K562 (cell line): ENCODE results near the gene LYPD6B. TPM values are rescaled to one million over a fixed set of nuclear protein-coding genes. Genes with fewer than 3 reads are reported as not detected.

Experiments used
- ATAC-seq: fragments of 200-7000 bp; cut with Tn5 transposase; 3 replicates; pipeline ENCODE4 v1.9.1; 2020; ENCODE audit warnings: moderate library complexity
- BruUV-seq: library from RNA; stranded (reverse); fragments of 400-500 nt; replicated peaks from 2 replicates; lab custom pipeline; 2021; lab: Mats Ljungman, UMichigan
- CTCF ChIA-PET: fragments of 300-600 bp; formaldehyde crosslinking; extraction: SDS; loops from one replicate; lab custom pipeline; 2021; ENCODE audit warnings: low intra/inter-chr PET ratio; lab: Yijun Ruan, JAX
- POLR2A ChIA-PET: fragments of 300-600, 350-650 bp; sonication (Branson Sonifier 250); formaldehyde crosslinking; extraction: SDS; loops from one replicate; lab custom pipeline; 2021; ENCODE audit warnings: antibody characterized with exemption, inconsistent platforms; lab: Yijun Ruan, JAX
- DNase-seq, 4 experiments: peaks; one replicate each; pipeline versions ENCODE4 v3.0.0 to v3.0.0-alpha.2; 2011 to 2018; ENCODE audit warnings: low spot score in 3 of 4, mixed read lengths in 3 of 4; ENCODE audit errors: extremely low read depth in 1 of 4
- FAIRE-seq: peaks from 2 replicates; lab custom pipeline; 2011; peaks lifted over from hg19 to GRCh38; lab: Jason Lieb, UNC
- H2AFZ ChIP-seq: 2 replicates; pipeline ENCODE4 v1.6.0; 2011; ENCODE audit warnings: low read depth, low read length, control low read depth, inconsistent platforms
- H3K27ac ChIP-seq: fragments of 200-600 bp; 3 replicates; pipeline ENCODE4 v1.8.0; 2011; ENCODE audit warnings: low read depth, mild to moderate bottlenecking, control low read depth, inconsistent platforms, low read length, moderate library complexity, mixed read lengths; ENCODE audit errors: extremely low read depth
- H3K27me3 ChIP-seq, 2 experiments: fragments of 300-600 bp in 1 of 2; 2 replicates in 1 of 2; 3 replicates in 1 of 2; pipeline versions ENCODE4 v1.6.0 to v1.8.0; 2011; ENCODE audit warnings: inconsistent platforms in 2 of 2, low read length in 2 of 2, mild to moderate bottlenecking in 1 of 2, mixed read lengths in 1 of 2, moderate library complexity in 1 of 2; ENCODE audit not compliant: control insufficient read depth in 2 of 2, insufficient read depth in 2 of 2
- H3K36me3 ChIP-seq: fragments of 300-600 bp; 3 replicates; pipeline ENCODE4 v1.8.0; 2011; ENCODE audit warnings: mild to moderate bottlenecking, low read length, inconsistent platforms; ENCODE audit not compliant: control insufficient read depth, insufficient read depth
- H3K4me1 ChIP-seq, 2 experiments: fragments of 200-600 bp in 1 of 2; replicated peaks in 1 of 2; 2 replicates in 1 of 2; 3 replicates in 1 of 2; pipeline versions ENCODE4 v1.5.1 to v1.8.0; 2011; ENCODE audit warnings: inconsistent platforms in 2 of 2, low read length in 2 of 2, mild to moderate bottlenecking in 1 of 2, mixed read lengths in 1 of 2, moderate library complexity in 1 of 2; ENCODE audit not compliant: control insufficient read depth in 2 of 2, insufficient read depth in 2 of 2
- H3K4me2 ChIP-seq: 2 replicates; pipeline ENCODE4 v1.6.1; 2011; ENCODE audit warnings: low read length, control low read depth, inconsistent platforms, mixed read lengths; ENCODE audit not compliant: insufficient read depth
- H3K4me3 ChIP-seq: fragments of 200-600 bp; sonication (generic), shearing (Covaris generic); 2 replicates; pipeline ENCODE4 v1.5.1; 2016; ENCODE audit warnings: control low read depth, inconsistent platforms
- H3K79me2 ChIP-seq: fragments of 200-600 bp; 3 replicates; pipeline ENCODE4 v1.8.0; 2011; ENCODE audit warnings: low read length, inconsistent platforms; ENCODE audit not compliant: control insufficient read depth, insufficient read depth
- H3K9ac ChIP-seq, 2 experiments: 2 replicates each; pipeline versions ENCODE4 v1.6.0 to v1.6.1; 2011; ENCODE audit warnings: low read depth in 2 of 2, low read length in 2 of 2, control low read depth in 1 of 2, inconsistent platforms in 1 of 2, mild to moderate bottlenecking in 1 of 2, mixed read lengths in 1 of 2; ENCODE audit not compliant: insufficient read depth in 1 of 2
- H3K9me1 ChIP-seq: one replicate; pipeline ENCODE4 v1.6.0; 2011; ENCODE audit warnings: inconsistent platforms, mild to moderate bottlenecking, low read length, moderate library complexity; ENCODE audit not compliant: control insufficient read depth, insufficient read depth
- H3K9me3 ChIP-seq: replicated peaks from 2 replicates; pipeline ENCODE4 v1.5.1; 2011; ENCODE audit warnings: low read depth, low read length, inconsistent platforms; ENCODE audit not compliant: control insufficient read depth, insufficient read depth
- H4K20me1 ChIP-seq: replicated peaks from 2 replicates; pipeline ENCODE4 v1.6.1; 2011; ENCODE audit warnings: low read length, inconsistent platforms, mixed read lengths; ENCODE audit not compliant: control insufficient read depth, insufficient read depth
- ARID1B ChIP-seq: fragments of 450-650 bp; IDR thresholded peaks from 2 replicates; pipeline ENCODE4 v1.6.1; 2016; ENCODE audit warnings: antibody characterized with exemption, mild to moderate bottlenecking, inconsistent platforms
- EP300 ChIP-seq: IDR thresholded peaks from 2 replicates; pipeline ENCODE4 v1.6.1; 2012; ENCODE audit warnings: low read length, improper control_type of control experiment
- GTF2F1 ChIP-seq: IDR thresholded peaks from 2 replicates; pipeline ENCODE4 v1.6.1; 2011; ENCODE audit warnings: low read depth, low read length, improper control_type of control experiment
- KAT2B ChIP-seq: IDR thresholded peaks from one replicate; pipeline ENCODE4 v1.6.1; 2012; ENCODE audit warnings: low read depth, mild to moderate bottlenecking, control low read depth, inconsistent platforms, low read length, moderate library complexity
- MAX ChIP-seq: sonication (generic); formaldehyde crosslinking; IDR thresholded peaks from 2 replicates; pipeline ENCODE4 v1.9.0; 2022; ENCODE audit warnings: mild to moderate bottlenecking, missing genetic modification reagents
- NFIC ChIP-seq: fragments of 450-650 bp; IDR thresholded peaks from 2 replicates; pipeline ENCODE4 v1.6.1; 2017; ENCODE audit warnings: mild to moderate bottlenecking, inconsistent platforms
- NFIX ChIP-seq: fragments of 250-450 bp; sonication (Bioruptor Pico); IDR thresholded peaks from 2 replicates; pipeline ENCODE4 v1.4.0; 2020; ENCODE audit warnings: low read depth, mild to moderate bottlenecking, moderate library complexity
- PRDM10 ChIP-seq: fragments of 450-650 bp; IDR thresholded peaks from 2 replicates; pipeline ENCODE4 v1.6.1; 2018; ENCODE audit not compliant: partially characterized antibody
- ZSCAN29 ChIP-seq: fragments of 450-650 bp; IDR thresholded peaks from 2 replicates; pipeline ENCODE4 v1.6.1; 2017
- WGBS: fragments of 100-300 bp; shearing (Covaris generic); methylation state at CpG from one replicate; pipeline ENCODE4 v1.1.6; 2016; ENCODE audit warnings: low coverage, mixed read lengths; ENCODE audit not compliant: insufficient coverage; ENCODE audit errors: missing lambda C conversion rate; 5-methylcytosine and 5-hydroxymethylcytosine counted together
- in situ Hi-C: fragments of 300-500 bp; cut with MboI; formaldehyde crosslinking; loops from 4 replicates; pipeline ENCODE4 v1.15.0; 2018; ENCODE audit warnings: inconsistent platforms, mixed read lengths
- intact Hi-C: fragments of 100-400 bp; cut with micrococcal nuclease; formaldehyde crosslinking; loops from 2 replicates; pipeline ENCODE4 v1.14.2; 2022
- polyA plus RNA-seq, 8 experiments: library from polyadenylated mRNA; depleted of rRNA in 4 of 8; stranded (reverse) in 5 of 8; unstranded in 3 of 8; fragments of >200 nt; fragmentation: Nextera tagmentation in 2 of 8; fragmentation: Illumina TruSeq in 1 of 8; extraction: Ambion mirVana in 2 of 8; extraction: Trizol in 1 of 8; gene quantifications; 2 replicates each; pipeline versions ENCODE4 v1.2.1 to v1.2.3, GENCODE V29; 2011 to 2014; ENCODE audit warnings: inconsistent platforms in 1 of 8, missing spikeins in 1 of 8
- total RNA-seq, 7 experiments: library from RNA; depleted of rRNA in 6 of 7; stranded (reverse); fragments of >200 nt in 6 of 7; fragmentation: Illumina TruSeq in 2 of 7; extraction: Trizol in 2 of 7; gene quantifications; 2 replicates each; pipeline versions ENCODE4 v1.2.1 to v1.2.3, GENCODE V29; 2011 to 2021; ENCODE audit warnings: low replicate concordance in 1 of 7

Gene LYPD6B
- total and polyA plus RNA-seq, 9 of the 15 experiments (the other 6 are each of a cell fraction or from before 2014, with no cell fraction given): not detected

- TF ChIP-seq NFIX: peak; percentile 82
- TF ChIP-seq GTF2F1: no peak
- peak; percentile 89 for TF ChIP-seq NFIC
Measured at GRCh38 chr2:149019768-149020167, 18.7 kb upstream of the LYPD6B start.

GRCh38 chr2:149020432-149020851 is 18.1 kb upstream of the LYPD6B start:
- no peaks in the 10 kb centered on the region for H3K79me2 ChIP-seq
- H3K27me3 ChIP-seq: peaks cover 8 to 10% of the 10 kb centered on the region in 2 experiments; a peak in 2 of 5 replicates
- no peaks in the 10 kb centered on the region for H4K20me1 ChIP-seq
- no peaks in the 10 kb centered on the region for H3K4me1 ChIP-seq
- H3K9me3 ChIP-seq: no peaks in the 10 kb centered on the region
- no peak for FAIRE-seq
- in situ Hi-C loops (no loop called here), intact Hi-C loops (no loop called here)
- no TSS peak for BruUV-seq
- no peak overlapping the region for H3K9ac ChIP-seq
- TF ChIP-seq ZSCAN29 (no peak), KAT2B (no peak), EP300 (no peak), ARID1B (no peak), MAX (CRISPR knock-in tag) (no peak), PRDM10 (no peak)
- TF ChIP-seq, all 486 proteins: peak for 0
- DNase-seq (no peak), ATAC-seq (no peak)
- no peak overlapping the region for H3K4me3 ChIP-seq
- H3K27ac ChIP-seq: no peak overlapping the region
- H3K4me2 ChIP-seq: no peak overlapping the region
- CTCF ChIA-PET: no interaction called here
- no peak overlapping the region for H2AFZ ChIP-seq
- no peaks in the 10 kb centered on the region for H3K9me1 ChIP-seq
- POLR2A ChIA-PET: no interaction called here
- no peaks in the 10 kb centered on the region for H3K36me3 ChIP-seq
- 2% methylated on average over 10 of the region's 10 CpGs for WGBS

More at GRCh38 chr2:149019768-149020167, 18.7 kb upstream of the LYPD6B start:
- ATAC-seq (no peak), FAIRE-seq (no peak), DNase-seq (no peak)
- CTCF ChIA-PET: interaction anchor here (1.4 kb wide), 1 partner anchor 542 kb away, joined by 6 read pairs; no protein-coding TSS in a partner anchor
- Histone ChIP-seq H3K4me3 (no peak overlapping the region), H2AFZ (no peak overlapping the region), H3K4me2 (no peak overlapping the region), H3K9me1 (no peaks in the 10 kb centered on the region), H3K79me2 (no peaks in the 10 kb centered on the region), H3K27me3 (peaks cover 8 to 10% of the 10 kb centered on the region in 2 experiments; a peak in 2 of 5 replicates), H3K9me3 (no peaks in the 10 kb centered on the region), H3K9ac (no peak overlapping the region), H3K4me1 (no peaks in the 10 kb centered on the region), H3K27ac (no peak overlapping the region), H4K20me1 (no peaks in the 10 kb centered on the region), H3K36me3 (no peaks in the 10 kb centered on the region)
- POLR2A ChIA-PET: interaction anchor here (1.1 kb wide), 1 partner anchor 12 kb away, joined by 3 read pairs; no protein-coding TSS in a partner anchor
- WGBS: 0% methylated on average over 2 of the region's 2 CpGs
- no TSS peak for BruUV-seq
- in situ Hi-C loops: loop anchor here (5.0 kb wide), 1 partner anchor 543 kb away; no protein-coding TSS in a partner anchor
- intact Hi-C loops: no loop called here
